ENCODE results near the gene PARD3B.

PARD3B gene

DNA sequence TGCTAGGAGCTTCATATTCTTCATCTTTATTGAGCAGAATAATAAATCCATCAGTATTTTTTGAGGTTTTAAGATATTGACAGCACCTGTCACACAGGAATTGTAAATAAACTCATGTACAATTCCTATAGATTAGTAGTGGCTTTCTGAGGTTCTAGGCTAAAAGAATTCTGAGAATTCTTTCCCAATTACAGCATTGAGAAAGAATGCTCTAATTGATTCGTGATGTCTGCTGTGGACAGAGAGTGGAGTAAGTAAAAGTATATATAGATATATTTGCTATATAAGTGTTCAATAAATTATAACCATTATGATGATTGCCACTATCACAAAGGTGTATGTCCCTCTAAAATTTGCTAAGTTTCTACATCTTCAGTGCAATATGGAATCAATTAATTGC lies 950.5 kb downstream of the PARD3B start:
- no peak overlapping the region for H3K4me3 ChIP-seq (ENCODE audit: low read depth in 1 of 2, low read length in 1 of 2)
- no peaks in the 10 kb centered on the region for H3K9me3 ChIP-seq
- H3K36me3 ChIP-seq, result no peaks in the 10 kb centered on the region
- TF ChIP-seq, protein P1, sequence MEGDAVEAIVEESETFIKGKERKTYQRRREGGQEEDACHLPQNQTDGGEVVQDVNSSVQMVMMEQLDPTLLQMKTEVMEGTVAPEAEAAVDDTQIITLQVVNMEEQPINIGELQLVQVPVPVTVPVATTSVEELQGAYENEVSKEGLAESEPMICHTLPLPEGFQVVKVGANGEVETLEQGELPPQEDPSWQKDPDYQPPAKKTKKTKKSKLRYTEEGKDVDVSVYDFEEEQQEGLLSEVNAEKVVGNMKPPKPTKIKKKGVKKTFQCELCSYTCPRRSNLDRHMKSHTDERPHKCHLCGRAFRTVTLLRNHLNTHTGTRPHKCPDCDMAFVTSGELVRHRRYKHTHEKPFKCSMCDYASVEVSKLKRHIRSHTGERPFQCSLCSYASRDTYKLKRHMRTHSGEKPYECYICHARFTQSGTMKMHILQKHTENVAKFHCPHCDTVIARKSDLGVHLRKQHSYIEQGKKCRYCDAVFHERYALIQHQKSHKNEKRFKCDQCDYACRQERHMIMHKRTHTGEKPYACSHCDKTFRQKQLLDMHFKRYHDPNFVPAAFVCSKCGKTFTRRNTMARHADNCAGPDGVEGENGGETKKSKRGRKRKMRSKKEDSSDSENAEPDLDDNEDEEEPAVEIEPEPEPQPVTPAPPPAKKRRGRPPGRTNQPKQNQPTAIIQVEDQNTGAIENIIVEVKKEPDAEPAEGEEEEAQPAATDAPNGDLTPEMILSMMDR (IDR thresholded peaks at IDR 0.05), result no peak
- no peaks in the 10 kb centered on the region for H3K27me3 ChIP-seq
- no peak overlapping the region for H3K27ac ChIP-seq
- H3K4me1 ChIP-seq (ENCODE audit: control insufficient read depth in 1 of 2, insufficient read depth in 1 of 2, low read depth in 1 of 2, low read length in 1 of 2), result no peaks in the 10 kb centered on the region

DNA sequence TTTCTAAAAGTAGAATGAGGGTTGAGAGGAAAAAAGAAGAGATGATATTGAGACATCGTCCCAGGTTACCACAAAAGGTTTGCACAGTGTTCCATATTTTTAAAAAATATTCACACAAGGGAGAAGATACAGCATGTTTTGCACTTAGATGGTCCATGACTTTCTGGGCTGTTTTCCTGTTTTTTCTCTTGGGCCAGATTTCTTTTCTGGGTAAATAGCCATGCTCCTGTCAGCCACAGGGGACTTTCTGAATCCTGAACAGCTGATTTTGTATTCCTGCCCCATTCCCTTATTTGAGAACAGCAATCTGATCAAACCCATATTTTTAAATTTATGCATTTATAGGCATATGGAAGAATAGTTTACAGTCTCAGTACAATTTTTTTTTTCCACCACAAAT lies 951.1 kb downstream of the PARD3B start:
- TF ChIP-seq, protein P1 (IDR thresholded peaks at IDR 0.05), result no peak
- Histone ChIP-seq H3K27me3 (no peaks in the 10 kb centered on the region), H3K4me3 (ENCODE audit: low read depth in 1 of 2, low read length in 1 of 2) (no peak overlapping the region), H3K36me3 (no peaks in the 10 kb centered on the region), H3K4me1 (ENCODE audit: control insufficient read depth in 1 of 2, insufficient read depth in 1 of 2, low read depth in 1 of 2, low read length in 1 of 2) (no peaks in the 10 kb centered on the region), H3K27ac (no peak overlapping the region), H3K9me3 (no peaks in the 10 kb centered on the region)

DNA sequence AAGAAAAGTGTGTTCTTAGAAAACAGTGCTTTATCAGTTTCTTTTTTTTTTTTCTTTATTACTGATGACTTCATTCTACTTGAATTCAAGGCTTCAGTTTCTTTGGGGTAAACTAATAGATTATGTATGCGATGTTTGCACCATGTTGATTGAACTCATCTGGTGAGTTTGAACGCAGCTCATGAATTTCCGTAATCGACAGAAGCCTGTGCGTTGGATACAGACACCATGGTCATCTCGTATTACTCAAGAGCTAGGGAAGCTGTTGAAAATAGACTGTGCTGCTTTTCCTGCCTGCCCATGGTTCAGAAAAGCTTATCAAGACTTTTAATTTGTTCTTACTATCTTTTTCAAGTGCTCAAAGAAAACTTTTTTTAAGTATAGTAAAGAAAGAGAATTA lies 951.5 kb downstream of the PARD3B start:
- Histone ChIP-seq H3K36me3 (no peaks in the 10 kb centered on the region), H3K9me3 (no peaks in the 10 kb centered on the region), H3K27ac (no peak overlapping the region), H3K27me3 (no peaks in the 10 kb centered on the region), H3K4me3 (ENCODE audit: low read depth in 1 of 2, low read length in 1 of 2) (no peak overlapping the region), H3K4me1 (ENCODE audit: control insufficient read depth in 1 of 2, insufficient read depth in 1 of 2, low read depth in 1 of 2, low read length in 1 of 2) (no peaks in the 10 kb centered on the region)
- TF ChIP-seq, protein P1 (IDR thresholded peaks at IDR 0.05), result no peak

DNA sequence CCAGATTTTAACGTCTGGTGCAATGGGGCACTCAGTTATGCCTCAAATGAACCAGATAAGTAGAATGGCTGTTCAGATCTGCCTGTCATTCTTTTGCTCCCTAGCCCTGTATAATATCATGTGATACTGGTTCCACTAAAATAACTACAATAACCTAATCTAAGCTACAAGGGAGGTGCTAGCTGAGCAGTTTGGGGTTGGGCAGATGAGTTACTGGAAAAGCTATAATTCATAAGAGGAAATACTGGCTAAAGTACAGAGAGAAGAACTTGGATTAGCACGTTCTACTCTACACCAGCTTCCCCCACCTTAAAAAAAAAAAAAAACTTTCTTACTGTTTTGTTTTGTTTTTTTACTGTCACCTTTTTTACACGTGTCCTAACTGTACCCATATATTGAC lies 953.7 kb downstream of the PARD3B start:
- H3K4me1 ChIP-seq (ENCODE audit: control insufficient read depth in 1 of 2, insufficient read depth in 1 of 2, low read depth in 1 of 2, low read length in 1 of 2), result peaks cover 0 to 6% of the 10 kb centered on the region in 2 experiments
- H3K27me3 ChIP-seq, result no peaks in the 10 kb centered on the region
- no peaks in the 10 kb centered on the region for H3K9me3 ChIP-seq
- TF ChIP-seq, protein P1 (IDR thresholded peaks at IDR 0.05), result no peak
- H3K4me3 ChIP-seq (ENCODE audit: low read depth in 1 of 2, low read length in 1 of 2), result no peak overlapping the region
- H3K27ac ChIP-seq, result no peak overlapping the region
- H3K36me3 ChIP-seq, result no peaks in the 10 kb centered on the region

DNA sequence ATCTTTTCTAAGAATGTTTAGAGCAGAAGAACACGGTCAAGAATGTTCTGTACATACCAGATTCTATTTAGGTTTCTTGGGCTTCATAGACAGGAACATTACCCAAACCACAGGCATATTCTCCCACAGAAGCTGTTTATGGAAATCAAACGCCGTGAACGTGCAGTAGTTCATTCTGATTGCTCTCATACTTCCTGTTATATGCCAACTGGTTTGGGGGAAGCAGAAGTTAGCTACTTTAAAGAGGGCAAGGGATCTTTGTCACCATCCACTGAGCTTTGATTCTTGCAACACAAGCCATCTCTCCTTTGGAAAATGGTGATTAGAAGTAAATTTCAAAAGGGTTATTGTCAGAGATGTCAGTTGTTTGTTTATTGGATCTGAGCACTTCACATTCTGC lies 954.8 kb downstream of the PARD3B start:
- Histone ChIP-seq H3K27ac (no peak overlapping the region), H3K4me3 (ENCODE audit: low read depth in 1 of 2, low read length in 1 of 2) (no peak overlapping the region), H3K36me3 (no peaks in the 10 kb centered on the region), H3K27me3 (no peaks in the 10 kb centered on the region), H3K9me3 (no peaks in the 10 kb centered on the region), H3K4me1 (ENCODE audit: control insufficient read depth in 1 of 2, insufficient read depth in 1 of 2, low read depth in 1 of 2, low read length in 1 of 2) (peaks cover 0 to 6% of the 10 kb centered on the region in 2 experiments)
- TF ChIP-seq, protein P1 (IDR thresholded peaks at IDR 0.05), result no peak

DNA sequence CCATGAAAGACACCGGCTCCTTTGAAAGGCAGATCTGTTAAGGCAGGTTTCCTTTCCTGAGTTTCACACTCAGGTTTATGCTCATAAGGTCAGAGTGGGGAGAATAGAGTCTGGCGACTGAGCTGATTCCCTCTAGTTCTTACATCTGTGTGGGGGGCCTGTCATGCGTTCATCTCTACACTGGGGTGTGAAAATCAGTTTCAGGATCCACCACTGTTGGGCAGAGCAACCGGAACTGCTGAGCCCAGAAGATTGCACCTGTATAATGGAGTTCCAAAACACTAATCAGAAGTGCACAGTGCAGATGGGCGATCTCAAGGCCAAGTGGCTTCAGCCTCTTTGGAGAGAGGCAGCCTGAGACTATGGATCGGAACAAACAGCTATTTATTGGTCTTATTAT lies 955.7 kb downstream of the PARD3B start:
- Histone ChIP-seq H3K4me1 (ENCODE audit: control insufficient read depth in 1 of 2, insufficient read depth in 1 of 2, low read depth in 1 of 2, low read length in 1 of 2) (peaks cover 0 to 6% of the 10 kb centered on the region in 2 experiments), H3K27ac (no peak overlapping the region)
- TF ChIP-seq, protein P1 (IDR thresholded peaks at IDR 0.05), result no peak

More for the DNA sequence above, 955.7 kb downstream of the PARD3B start:
- H3K4me3 ChIP-seq (ENCODE audit: low read depth in 1 of 2, low read length in 1 of 2), result no peak overlapping the region
- no peaks in the 10 kb centered on the region for H3K27me3 ChIP-seq
- no peaks in the 10 kb centered on the region for H3K9me3 ChIP-seq
- no peaks in the 10 kb centered on the region for H3K36me3 ChIP-seq
